ENCODE measurements around the gene C17orf58. TPM values are rescaled to one million over a fixed set of nuclear protein-coding genes. Genes with fewer than 3 reads are reported as not detected.
A peak's percentile ranks its signal among the peaks of the same experiment; 100 is the strongest.

C17orf58 gene
- total RNA-seq, 1 donor from 2014 or later = 8.5 TPM

DNA sequence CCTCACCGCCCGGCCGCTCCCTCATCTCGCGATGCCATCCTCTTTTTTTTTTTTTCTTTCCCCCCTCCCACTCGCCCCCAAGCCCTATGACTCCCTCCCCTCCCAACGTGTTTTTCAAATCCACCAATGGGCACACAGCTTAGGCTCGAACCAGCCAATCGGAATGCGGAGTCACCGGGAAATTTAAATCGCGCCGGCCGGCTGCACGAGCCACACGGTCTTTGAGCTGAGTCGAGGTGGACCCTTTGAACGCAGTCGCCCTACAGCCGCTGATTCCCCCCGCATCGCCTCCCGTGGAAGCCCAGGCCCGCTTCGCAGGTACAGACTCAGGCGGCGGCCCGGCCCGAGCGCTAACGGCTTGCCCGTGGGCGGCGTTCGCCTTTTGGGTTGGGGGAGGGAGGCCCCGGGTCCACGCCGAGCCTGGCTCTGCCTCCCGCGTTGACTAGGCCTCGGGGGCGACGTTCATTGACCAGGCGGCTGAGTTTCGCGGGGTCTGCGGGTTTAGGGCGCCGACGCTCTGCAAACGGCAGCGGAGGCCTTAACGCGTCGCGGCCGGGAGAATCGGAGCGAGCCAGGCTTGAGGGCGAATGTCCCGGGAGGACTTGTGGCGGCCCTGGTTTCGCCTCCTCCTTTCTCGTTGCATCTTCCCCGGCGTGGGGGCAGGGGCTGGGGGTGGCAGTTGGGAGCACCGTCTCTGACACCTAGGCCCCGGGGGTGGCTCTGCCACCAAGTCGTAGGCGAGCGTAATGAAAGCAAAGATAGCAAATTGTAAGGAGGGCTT, 39.4 kb upstream of the C17orf58 start, which contains the start of gene KPNA2:
KPNA2 (plus strand) TSS at position 213 of the 781 bp plus-strand sequence. CDS start 1,398 bp downstream, outside the sequence.
- Histone ChIP-seq H2AFZ (ENCODE audit: low read depth, low read length) (peak within 1 kb of the TSS; percentile 73), H3K27ac (ENCODE audit: low read depth, low read length) (peak within 1 kb of the TSS; percentile 88), H4K20me1 (ENCODE audit: insufficient read depth, low read length) (peaks cover 19% of the 10 kb centered on the region), H3K79me2 (ENCODE audit: insufficient read depth, low read length) (peaks cover 48% of the 10 kb centered on the region), H3K4me2 (ENCODE audit: low read length) (peak within 1 kb of the TSS; percentile 81), H3K9me3 (ENCODE audit: insufficient read depth, low read depth, low read length) (no peaks in the 10 kb centered on the region), H3K9ac (ENCODE audit: low read length) (peak within 1 kb of the TSS; percentile 93), H3K4me3 (ENCODE audit: insufficient read depth, low read depth, low read length) (peak within 1 kb of the TSS; percentile 74), H3K4me1 (ENCODE audit: insufficient read depth, low read length) (peaks cover 9% of the 10 kb centered on the region), H3K36me3 (ENCODE audit: insufficient read depth, low read length) (peaks cover 22% of the 10 kb centered on the region), H3K27me3 (ENCODE audit: insufficient read depth, low read length) (no peaks in the 10 kb centered on the region)
- H3K27ac Mint-ChIP-seq (ENCODE audit: unreplicated experiment) = peak within 1 kb of the TSS; percentile 76
- H3K36me3 Mint-ChIP-seq (ENCODE audit: low read depth, unreplicated experiment) = peaks cover 9% of the 10 kb centered on the region
- no peaks in the 10 kb centered on the region for H3K9me3 Mint-ChIP-seq (ENCODE audit: unreplicated experiment)
- DNase-seq (ENCODE audit: low read depth) = peak; percentile 94
- no peak for FAIRE-seq
- peak within 1 kb of the TSS; percentile 96 for H3K4me3 Mint-ChIP-seq (ENCODE audit: unreplicated experiment)
- peaks cover 1% of the 10 kb centered on the region for H3K4me1 Mint-ChIP-seq (ENCODE audit: low read depth, unreplicated experiment)
- TF ChIP-seq EZH2 (IDR thresholded peaks at IDR 0.05; ENCODE audit: insufficient read depth, low read length) = no peak
- TF ChIP-seq, protein P1, sequence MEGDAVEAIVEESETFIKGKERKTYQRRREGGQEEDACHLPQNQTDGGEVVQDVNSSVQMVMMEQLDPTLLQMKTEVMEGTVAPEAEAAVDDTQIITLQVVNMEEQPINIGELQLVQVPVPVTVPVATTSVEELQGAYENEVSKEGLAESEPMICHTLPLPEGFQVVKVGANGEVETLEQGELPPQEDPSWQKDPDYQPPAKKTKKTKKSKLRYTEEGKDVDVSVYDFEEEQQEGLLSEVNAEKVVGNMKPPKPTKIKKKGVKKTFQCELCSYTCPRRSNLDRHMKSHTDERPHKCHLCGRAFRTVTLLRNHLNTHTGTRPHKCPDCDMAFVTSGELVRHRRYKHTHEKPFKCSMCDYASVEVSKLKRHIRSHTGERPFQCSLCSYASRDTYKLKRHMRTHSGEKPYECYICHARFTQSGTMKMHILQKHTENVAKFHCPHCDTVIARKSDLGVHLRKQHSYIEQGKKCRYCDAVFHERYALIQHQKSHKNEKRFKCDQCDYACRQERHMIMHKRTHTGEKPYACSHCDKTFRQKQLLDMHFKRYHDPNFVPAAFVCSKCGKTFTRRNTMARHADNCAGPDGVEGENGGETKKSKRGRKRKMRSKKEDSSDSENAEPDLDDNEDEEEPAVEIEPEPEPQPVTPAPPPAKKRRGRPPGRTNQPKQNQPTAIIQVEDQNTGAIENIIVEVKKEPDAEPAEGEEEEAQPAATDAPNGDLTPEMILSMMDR (IDR thresholded peaks at IDR 0.05; ENCODE audit: insufficient read depth, low read depth, low read length) = no peak
- no peaks in the 10 kb centered on the region for H3K27me3 Mint-ChIP-seq (ENCODE audit: low read depth, unreplicated experiment)

DNA sequence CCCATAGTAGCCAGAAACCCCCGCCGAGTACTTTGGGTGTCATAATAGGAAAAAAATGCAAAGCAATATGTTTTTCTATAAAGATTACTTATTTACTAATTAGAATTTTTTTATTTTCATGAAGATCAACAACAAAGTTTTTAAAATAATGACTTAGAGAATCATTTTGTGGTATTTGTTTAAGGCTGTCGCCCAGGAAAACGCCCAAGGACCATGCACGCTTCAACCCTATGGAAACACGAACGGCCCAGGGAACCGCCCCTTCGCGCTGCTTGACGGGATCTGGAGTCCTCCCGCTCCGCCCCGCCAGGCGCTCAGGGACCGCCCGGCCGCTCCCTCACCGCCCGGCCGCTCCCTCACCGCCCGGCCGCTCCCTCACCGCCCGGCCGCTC, 38.9 kb upstream of the C17orf58 start:
- H3K4me1 ChIP-seq (ENCODE audit: insufficient read depth, low read length) = peaks cover 9% of the 10 kb centered on the region
- H3K9me3 ChIP-seq (ENCODE audit: insufficient read depth, low read depth, low read length) = no peaks in the 10 kb centered on the region
- peaks cover 8% of the 10 kb centered on the region for H3K36me3 Mint-ChIP-seq (ENCODE audit: low read depth, unreplicated experiment)
- no peak overlapping the region for H3K9ac ChIP-seq (ENCODE audit: low read length)
- FAIRE-seq = no peak
- H3K27ac Mint-ChIP-seq (ENCODE audit: unreplicated experiment) = no peak overlapping the region
- H3K4me1 Mint-ChIP-seq (ENCODE audit: low read depth, unreplicated experiment) = peaks cover 1% of the 10 kb centered on the region
- peak overlapping the region; percentile 96 for H3K4me3 Mint-ChIP-seq (ENCODE audit: unreplicated experiment)
- H3K27me3 ChIP-seq (ENCODE audit: insufficient read depth, low read length) = no peaks in the 10 kb centered on the region
- no peaks in the 10 kb centered on the region for H3K9me3 Mint-ChIP-seq (ENCODE audit: unreplicated experiment)
- H3K4me3 ChIP-seq (ENCODE audit: insufficient read depth, low read depth, low read length) = peak overlapping the region; percentile 29
- H3K4me2 ChIP-seq (ENCODE audit: low read length) = peak overlapping the region; percentile 59
- no peak for DNase-seq (ENCODE audit: low read depth)
- peaks cover 42% of the 10 kb centered on the region for H3K79me2 ChIP-seq (ENCODE audit: insufficient read depth, low read length)
- peaks cover 16% of the 10 kb centered on the region for H3K36me3 ChIP-seq (ENCODE audit: insufficient read depth, low read length)
- no peak overlapping the region for H3K27ac ChIP-seq (ENCODE audit: low read depth, low read length)
- peaks cover 14% of the 10 kb centered on the region for H4K20me1 ChIP-seq (ENCODE audit: insufficient read depth, low read length)
- H3K27me3 Mint-ChIP-seq (ENCODE audit: low read depth, unreplicated experiment) = no peaks in the 10 kb centered on the region
- TF ChIP-seq, protein P1 (IDR thresholded peaks at IDR 0.05; ENCODE audit: insufficient read depth, low read depth, low read length) = no peak
- TF ChIP-seq EZH2 (IDR thresholded peaks at IDR 0.05; ENCODE audit: insufficient read depth, low read length) = no peak
- no peak overlapping the region for H2AFZ ChIP-seq (ENCODE audit: low read depth, low read length)

DNA sequence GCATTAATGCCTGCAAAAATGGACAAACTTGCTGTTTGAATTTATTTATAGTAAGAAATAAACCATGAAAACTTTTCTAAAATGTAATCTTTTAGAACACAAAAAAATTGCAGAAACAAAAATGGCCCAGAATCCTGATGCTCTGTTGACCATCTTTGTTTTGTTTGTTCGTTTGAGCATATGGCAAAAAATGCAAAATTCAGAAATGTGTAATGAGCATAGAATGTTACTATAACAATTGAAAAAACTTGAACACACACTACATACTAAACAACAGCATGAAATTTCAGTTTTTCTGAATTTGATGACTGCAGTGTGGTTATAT, 38.1 kb upstream of the C17orf58 start:
- H3K27ac ChIP-seq (ENCODE audit: low read depth, low read length) = no peak overlapping the region
- H3K27me3 Mint-ChIP-seq (ENCODE audit: low read depth, unreplicated experiment) = no peaks in the 10 kb centered on the region
- H3K79me2 ChIP-seq (ENCODE audit: insufficient read depth, low read length) = peaks cover 39% of the 10 kb centered on the region
- peak overlapping the region; percentile 59 for H3K4me2 ChIP-seq (ENCODE audit: low read length)
- H4K20me1 ChIP-seq (ENCODE audit: insufficient read depth, low read length) = peaks cover 11% of the 10 kb centered on the region
- H3K4me1 Mint-ChIP-seq (ENCODE audit: low read depth, unreplicated experiment) = peaks cover 1% of the 10 kb centered on the region
- peaks cover 9% of the 10 kb centered on the region for H3K4me1 ChIP-seq (ENCODE audit: insufficient read depth, low read length)
- H2AFZ ChIP-seq (ENCODE audit: low read depth, low read length) = no peak overlapping the region
- H3K4me3 ChIP-seq (ENCODE audit: insufficient read depth, low read depth, low read length) = no peak overlapping the region
- no peak for DNase-seq (ENCODE audit: low read depth)
- H3K9me3 ChIP-seq (ENCODE audit: insufficient read depth, low read depth, low read length) = no peaks in the 10 kb centered on the region
- H3K36me3 Mint-ChIP-seq (ENCODE audit: low read depth, unreplicated experiment) = peaks cover 7% of the 10 kb centered on the region
- no peak overlapping the region for H3K4me3 Mint-ChIP-seq (ENCODE audit: unreplicated experiment)
- H3K27me3 ChIP-seq (ENCODE audit: insufficient read depth, low read length) = no peaks in the 10 kb centered on the region
- FAIRE-seq = no peak
- TF ChIP-seq EZH2 (IDR thresholded peaks at IDR 0.05; ENCODE audit: insufficient read depth, low read length) = no peak
- TF ChIP-seq, protein P1 (IDR thresholded peaks at IDR 0.05; ENCODE audit: insufficient read depth, low read depth, low read length) = no peak
- H3K9me3 Mint-ChIP-seq (ENCODE audit: unreplicated experiment) = no peaks in the 10 kb centered on the region
- peaks cover 12% of the 10 kb centered on the region for H3K36me3 ChIP-seq (ENCODE audit: insufficient read depth, low read length)
- peak overlapping the region; percentile 75 for H3K27ac Mint-ChIP-seq (ENCODE audit: unreplicated experiment)
- no peak overlapping the region for H3K9ac ChIP-seq (ENCODE audit: low read length)
